GM12865 (cell line): Measurements from ENCODE around the gene SYNPR.

Source experiments
- DNase-seq: peaks from one replicate; pipeline ENCODE4 v3.0.0; 2010; ENCODE audit warnings: low read depth
- H3K4me3 ChIP-seq: 2 replicates; pipeline ENCODE4 v1.5.1; 2011; ENCODE audit warnings: mild to moderate bottlenecking, low read depth, low read length, control low read depth
- TF ChIP-seq, protein P1 (sequence below): IDR thresholded peaks from 2 replicates; pipeline ENCODE4 v1.5.1; 2011; ENCODE audit warnings: low read length, control low read depth, low read depth, inconsistent platforms; ENCODE audit not compliant: insufficient read depth; ENCODE audit errors: missing control alignments

The SYNPR gene

DNA sequence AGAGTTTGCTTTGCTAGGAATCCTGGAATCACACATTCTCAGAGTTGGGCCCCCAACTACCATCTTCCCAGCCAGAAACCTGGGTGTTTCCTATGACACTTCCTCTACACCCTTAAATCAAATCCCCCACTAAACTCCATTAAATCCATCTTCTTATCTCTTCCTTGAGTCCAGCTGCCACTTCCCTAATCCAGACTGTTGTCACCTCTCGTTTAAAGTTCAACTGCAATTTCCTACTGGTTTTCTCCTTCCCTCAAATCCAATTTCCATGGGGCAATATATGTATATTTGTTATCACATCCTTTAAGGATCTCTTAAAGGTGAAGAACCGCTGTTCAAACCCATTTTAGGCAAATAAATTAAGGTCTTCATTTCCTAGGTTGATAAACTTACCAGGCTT lies 300.8 kb downstream of the SYNPR start:
- DNase-seq = no peak
- no peak overlapping the region for H3K4me3 ChIP-seq
- TF ChIP-seq, protein P1, sequence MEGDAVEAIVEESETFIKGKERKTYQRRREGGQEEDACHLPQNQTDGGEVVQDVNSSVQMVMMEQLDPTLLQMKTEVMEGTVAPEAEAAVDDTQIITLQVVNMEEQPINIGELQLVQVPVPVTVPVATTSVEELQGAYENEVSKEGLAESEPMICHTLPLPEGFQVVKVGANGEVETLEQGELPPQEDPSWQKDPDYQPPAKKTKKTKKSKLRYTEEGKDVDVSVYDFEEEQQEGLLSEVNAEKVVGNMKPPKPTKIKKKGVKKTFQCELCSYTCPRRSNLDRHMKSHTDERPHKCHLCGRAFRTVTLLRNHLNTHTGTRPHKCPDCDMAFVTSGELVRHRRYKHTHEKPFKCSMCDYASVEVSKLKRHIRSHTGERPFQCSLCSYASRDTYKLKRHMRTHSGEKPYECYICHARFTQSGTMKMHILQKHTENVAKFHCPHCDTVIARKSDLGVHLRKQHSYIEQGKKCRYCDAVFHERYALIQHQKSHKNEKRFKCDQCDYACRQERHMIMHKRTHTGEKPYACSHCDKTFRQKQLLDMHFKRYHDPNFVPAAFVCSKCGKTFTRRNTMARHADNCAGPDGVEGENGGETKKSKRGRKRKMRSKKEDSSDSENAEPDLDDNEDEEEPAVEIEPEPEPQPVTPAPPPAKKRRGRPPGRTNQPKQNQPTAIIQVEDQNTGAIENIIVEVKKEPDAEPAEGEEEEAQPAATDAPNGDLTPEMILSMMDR = no peak

DNA sequence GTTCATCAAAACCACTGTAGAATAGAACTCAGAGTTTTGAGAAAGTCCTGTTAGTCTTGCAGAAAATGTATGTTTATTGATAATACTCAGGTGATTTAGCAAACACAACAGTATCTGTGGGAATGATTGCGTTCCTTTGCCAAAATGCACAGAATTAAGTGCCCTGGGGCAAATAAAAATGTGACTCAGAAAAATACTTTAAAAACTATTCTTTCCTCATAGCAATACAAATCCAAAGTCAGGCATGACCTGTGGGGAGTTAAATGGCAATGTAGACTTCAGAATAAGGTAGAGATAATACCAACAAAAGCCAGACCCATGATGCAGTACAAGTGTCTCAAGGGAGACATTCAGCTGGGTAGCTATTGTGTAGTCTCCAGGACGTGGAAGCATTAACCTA lies 302.0 kb downstream of the SYNPR start:
- no peak for DNase-seq
- TF ChIP-seq, protein P1 = no peak
- H3K4me3 ChIP-seq = no peak overlapping the region

DNA sequence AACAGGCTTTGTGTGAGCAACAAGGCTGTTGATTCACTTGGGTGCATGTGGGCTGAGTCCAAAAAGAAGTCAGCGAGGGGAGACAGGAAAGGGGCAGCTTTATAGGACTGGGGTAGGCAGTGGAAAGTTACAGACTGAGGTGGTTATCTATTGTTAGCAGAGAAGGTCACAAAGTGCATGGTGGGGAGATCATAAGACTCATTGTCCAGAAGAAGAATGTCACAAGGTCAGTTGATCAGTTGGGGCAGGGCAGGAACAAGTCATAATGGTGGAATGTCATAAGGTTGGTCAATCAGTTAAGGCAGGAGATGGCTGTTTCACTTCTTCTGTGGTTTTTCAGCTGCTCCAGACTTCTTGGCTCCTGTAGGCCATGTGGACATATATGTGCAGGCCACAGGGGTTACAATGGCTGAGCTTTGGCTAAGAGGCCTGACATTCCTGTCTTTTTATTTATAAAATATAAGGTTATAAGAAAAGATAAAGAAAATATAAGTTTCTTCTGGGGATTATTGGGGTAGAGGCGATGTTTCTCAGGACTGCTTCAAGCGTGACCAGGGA lies 304.9 kb downstream of the SYNPR start:
- no peak overlapping the region for H3K4me3 ChIP-seq
- no peak for DNase-seq
- TF ChIP-seq, protein P1 = no peak

DNA sequence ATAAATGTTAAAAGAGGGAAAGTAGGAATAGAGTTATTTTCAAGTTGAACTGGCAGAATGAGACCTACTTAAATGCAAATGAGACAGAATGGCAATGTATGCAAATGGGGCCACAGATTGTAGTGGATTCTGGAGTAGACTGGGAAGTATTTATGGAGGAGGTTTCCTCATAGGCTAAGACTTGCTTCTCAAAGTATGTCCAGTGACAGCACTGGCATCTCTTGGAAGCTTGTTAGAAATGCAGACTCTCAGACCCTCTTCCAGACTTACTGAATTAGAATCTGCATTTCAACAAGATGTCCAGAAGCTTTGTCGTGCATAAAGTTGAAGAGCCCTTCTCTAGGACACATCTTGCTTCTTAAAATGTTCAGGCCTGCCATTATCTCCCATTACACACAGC lies 306.6 kb downstream of the SYNPR start:
- H3K4me3 ChIP-seq = no peak overlapping the region
- no peak for DNase-seq
- TF ChIP-seq, protein P1 = no peak

DNA sequence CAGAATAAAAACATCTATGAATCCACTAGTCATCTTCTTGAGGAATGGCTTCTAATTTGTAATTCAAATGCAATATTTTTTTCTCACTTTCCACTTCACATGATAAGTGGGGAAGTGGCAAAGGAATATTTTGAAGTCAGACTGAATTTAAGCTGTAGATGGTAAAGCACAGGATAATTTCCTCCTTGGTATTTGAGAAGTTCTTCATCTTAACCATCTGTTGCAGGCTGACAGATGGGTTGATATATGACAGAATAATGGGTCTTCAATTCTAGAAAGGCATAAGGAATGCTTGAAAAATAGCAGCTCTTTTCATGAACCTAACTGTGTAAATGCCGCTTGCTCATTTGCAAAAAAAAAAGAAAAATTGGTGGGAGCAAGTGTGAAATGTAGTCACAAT lies 307.8 kb downstream of the SYNPR start:
- DNase-seq = no peak
- TF ChIP-seq, protein P1 = no peak

DNA sequence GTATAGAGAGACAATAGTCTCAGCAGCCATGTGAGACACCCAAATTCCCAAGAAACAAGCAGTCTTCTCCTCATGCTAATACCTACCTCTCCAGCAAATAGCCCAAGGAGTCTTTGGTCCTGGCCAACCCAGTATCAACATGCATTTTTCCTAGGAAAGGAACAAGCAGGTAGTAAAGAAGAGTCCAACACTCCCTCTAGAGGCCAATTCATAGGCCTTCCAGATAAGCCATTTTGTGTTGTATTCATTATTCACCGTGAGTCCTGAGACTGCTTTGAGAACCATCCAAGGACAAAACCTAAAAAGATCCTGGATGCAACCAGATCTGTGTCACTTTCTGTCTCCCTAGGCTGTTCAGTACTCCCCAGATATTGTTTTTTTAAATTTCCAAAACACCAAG lies 310.8 kb downstream of the SYNPR start:
- no peak overlapping the region for H3K4me3 ChIP-seq
- TF ChIP-seq, protein P1 = no peak

More for the DNA sequence above, 307.8 kb downstream of the SYNPR start:
- H3K4me3 ChIP-seq = no peak overlapping the region

DNA sequence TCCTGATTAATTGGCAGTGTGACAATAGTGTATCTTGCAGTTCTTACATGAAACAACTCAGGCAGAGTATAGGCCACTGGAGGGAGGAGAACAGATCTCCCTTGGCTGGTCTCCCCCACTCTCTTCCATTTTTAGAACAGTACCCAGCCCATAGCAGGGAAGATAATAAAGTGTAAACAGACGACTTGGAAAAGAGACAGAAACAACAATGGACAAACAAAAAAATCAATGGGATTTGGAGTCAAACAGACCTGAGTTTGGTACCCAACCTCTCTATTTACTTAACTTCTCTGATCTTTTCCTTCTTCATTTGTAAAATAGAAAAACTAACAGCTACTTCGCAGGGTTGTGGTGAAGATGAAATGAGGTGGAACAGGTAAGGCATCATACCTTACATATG lies 315.7 kb downstream of the SYNPR start:
- TF ChIP-seq, protein P1 = no peak
- DNase-seq = no peak

More for the DNA sequence above, 310.8 kb downstream of the SYNPR start:
- DNase-seq = no peak

More for the DNA sequence above, 315.7 kb downstream of the SYNPR start:
- H3K4me3 ChIP-seq = no peak overlapping the region
